ENCODE results near the gene LRRC8B.
"Not testable (repeated sequence)": the region's sequence is repeated elsewhere in the genome, so short reads cannot be mapped to it uniquely, and the experiment has no call there.

LRRC8B gene

GRCh38 chr1:89525169-89525855 is 683 bp downstream of the LRRC8B start:
- DNase-seq = no peak

DNA sequence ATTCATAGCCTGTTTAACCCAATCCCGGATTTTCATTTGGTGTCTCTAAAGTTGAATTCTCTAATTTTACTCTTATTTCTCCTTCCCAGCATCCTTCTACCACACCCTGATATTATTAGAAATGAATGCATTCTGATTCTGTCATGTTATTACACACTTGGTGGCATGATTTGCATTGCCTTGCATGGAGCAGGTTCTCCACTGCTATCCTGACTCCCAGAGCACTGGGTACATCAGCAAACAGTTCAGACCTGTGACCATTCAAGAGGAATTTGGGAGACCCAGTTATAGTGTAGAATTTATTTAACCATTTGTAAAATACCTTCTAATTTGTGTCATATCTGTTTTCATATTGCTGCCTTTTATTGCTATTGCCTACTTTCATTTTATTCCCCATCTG is 2.6 kb downstream of the LRRC8B start:
- no peak for DNase-seq

GRCh38 chr1:89527750-89528381 is 3.2 kb downstream of the LRRC8B start:
- DNase-seq = no peak

GRCh38 chr1:89528382-89528780 is 3.8 kb downstream of the LRRC8B start:
- DNase-seq = no peak

DNA sequence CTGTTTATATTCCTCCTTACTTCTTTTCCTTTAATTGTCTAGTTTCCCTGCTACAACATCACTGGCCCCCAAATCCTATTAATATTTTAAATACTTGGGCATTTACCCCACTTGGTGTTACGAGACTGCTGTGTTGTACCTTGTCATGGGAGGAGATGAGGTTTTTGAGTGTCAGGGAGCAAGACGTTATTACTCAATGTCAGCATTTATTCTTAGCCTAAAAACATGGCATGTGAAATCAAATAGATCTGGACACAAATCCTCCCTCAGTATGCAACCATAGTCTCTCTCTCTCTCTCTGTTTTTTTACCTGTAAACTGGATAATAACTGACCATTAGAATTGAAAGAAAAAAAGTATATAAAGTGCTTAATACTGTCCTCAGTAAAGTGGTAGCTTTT is 4.6 kb downstream of the LRRC8B start:
- DNase-seq = no peak

- DNase-seq = no peak
These were observed 5.9 kb downstream of the LRRC8B start for GRCh38 chr1:89530444-89531089.

DNA sequence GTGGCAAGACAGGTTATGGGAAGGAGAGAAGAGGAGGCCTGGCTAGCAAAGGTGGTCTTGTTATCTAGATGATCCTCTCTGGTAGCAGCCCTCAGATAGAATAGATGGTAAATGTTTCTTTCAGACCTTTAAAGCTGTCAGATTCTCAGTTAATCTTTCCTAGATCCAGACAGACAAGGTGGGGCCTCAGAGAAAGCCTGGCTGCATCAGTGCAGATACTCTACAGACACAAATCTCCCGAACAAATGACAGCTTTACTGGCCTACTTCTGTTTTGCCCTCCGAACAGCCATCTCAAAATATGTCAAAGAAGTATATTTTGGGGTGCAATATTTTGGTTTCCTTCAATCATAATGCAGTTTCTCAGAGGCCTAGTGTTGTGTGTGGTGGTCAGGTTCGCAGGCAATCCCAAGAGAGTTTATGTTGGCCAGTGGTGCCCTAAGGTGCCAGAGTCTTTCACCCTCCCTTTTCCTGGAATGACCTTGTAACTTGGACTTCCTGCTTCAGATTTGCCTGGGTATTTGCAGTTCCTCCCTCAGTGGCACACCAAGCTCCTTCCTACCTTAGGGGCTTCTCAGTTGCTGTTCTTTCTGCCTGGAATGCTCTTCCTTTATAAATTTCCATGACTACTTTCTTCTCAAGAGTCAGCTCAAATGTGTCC is 7.0 kb downstream of the LRRC8B start:
- no peak for DNase-seq

GRCh38 chr1:89532228-89532627 is 7.6 kb downstream of the LRRC8B start:
- no peak for DNase-seq

DNA sequence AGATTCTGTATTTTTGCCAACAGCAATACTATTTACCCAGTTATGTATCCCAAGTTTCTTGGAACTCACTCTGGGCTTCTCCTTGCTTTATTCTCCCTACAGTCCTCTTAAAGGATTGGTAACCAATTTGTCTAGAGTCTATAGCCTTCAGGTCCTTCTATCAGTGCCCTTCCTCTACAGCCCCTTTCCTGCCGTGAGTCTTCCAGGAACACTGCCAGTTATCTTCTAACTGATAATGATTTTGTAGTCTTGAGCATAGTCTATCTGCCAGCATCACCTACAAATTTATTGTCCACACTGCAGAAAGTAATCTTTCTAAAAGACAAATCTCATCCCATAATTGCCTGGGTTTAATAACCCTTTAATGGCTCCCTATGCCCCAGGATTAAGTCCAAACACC is 8.2 kb downstream of the LRRC8B start:
- no peak for DNase-seq

DNA sequence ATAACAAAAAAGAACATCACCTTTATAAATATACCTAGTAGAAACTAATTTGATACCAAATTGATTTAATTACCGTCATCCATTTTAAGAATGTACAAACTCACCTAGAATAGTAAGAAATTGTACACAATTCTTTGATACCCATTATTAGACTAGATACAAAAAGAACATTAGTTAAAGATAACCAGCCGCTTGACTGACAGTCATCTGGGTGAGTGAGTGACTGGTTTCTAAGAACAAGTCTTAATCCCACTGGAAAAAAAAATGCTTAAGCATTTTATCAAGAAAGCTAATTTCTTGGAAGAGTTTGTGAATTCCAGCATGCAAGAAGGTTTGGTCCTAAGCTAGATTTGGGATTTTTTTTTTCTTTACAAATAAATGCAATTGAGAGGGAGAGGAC is 10.9 kb downstream of the LRRC8B start:
- no peak for DNase-seq

DNA sequence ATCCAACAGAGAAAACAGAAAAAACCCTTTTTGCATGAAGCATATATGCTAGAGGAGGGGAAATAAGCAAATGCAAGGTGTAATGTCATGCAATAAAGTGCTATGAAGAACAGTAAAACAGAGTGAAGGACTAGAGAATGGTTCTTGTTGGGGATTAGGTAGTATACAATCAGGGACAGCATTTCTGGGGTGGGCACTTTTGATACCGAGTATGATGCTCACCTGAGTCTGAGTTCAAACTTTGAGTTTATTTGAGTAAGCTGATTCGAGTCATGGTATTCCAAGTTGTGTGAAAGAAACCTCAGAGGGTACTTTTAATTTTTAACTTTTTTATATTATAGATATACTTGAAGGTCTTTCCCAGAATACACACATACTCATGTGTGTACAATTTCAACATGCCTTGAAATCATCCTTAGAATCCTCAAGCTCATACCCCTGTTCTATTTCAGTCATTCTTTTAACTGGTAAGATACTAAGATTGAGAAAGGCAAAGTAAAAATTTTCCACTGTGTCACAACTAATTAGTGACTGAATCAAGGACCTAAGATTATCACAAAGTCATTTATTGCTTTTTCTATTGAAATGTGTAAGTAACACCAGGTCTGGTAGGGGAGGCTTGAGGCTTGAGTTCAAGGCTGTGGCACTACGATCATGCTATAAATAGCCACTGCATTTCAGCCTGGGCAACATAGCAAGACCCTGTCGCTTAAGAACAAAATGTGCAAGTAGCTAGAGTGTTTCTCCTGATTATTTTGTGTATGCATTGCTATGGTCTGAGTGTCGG is 12.1 kb downstream of the LRRC8B start:
- DNase-seq = no peak

GRCh38 chr1:89538361-89538760 is 13.7 kb downstream of the LRRC8B start:
- DNase-seq = no peak

DNA sequence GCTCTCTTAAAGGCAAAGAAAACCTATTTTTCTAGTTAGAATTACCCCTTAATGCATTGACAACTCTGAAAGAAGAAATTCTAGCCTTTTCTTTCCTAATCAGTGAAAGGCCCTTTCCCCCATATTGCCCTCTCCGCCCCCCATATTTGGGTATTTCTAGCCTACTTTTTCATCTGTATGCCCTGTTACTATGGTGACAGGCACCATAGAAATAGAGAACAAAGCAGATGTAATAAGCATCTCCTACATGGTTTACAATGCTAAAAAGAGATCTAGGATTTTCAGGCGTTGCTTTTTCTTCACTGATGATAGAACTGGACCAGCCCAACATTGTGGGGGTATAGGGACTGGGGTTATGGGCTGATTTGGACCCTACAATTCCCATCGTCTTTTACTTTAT is 14.5 kb downstream of the LRRC8B start:
- DNase-seq = no peak

DNA sequence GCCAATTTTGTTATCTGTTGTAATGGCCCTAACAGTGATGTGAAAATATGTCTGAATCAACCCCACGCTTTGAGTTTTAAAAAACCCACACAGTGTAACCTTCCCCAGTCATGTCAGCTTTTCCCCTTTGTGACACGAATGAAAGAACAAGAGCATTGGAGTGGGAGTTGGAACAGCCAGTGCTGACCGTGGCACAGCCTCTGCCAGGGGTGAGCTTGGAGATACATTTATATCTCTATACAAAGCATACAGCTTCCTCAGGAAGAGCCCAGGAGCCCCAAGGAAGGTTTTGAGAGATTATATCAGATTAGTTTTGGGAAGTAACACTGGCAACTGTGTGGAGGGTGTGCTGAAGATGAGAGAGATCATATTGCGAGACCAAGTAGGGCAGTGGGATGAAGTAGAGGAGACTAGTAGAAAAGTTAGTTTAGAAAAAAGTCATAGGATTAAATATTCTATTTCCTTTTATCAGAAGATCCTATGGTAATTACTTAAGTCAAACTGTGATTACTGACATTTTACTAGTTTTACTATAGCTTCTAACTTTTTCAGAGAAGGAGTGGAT is 15.9 kb downstream of the LRRC8B start:
- DNase-seq = no peak

DNA sequence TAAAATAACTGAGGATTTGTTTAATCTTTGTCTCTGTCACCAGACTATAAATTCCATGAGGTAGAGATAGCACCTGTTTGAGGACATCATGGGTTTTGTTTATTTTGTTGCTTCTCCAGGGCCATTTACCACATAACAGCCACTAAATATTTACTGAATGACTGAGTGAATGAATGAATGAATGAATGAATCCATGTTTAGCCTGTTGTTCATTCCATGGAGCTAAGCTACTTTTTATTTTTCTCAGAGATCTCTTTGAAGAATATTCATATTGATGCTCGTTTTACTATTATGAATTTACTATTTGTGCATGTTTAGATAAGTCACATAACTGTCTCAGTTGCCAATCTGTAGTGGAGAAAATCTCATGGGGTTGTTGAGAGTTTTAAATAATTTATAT is 17.7 kb downstream of the LRRC8B start:
- DNase-seq = no peak

- DNase-seq = not testable (repeated sequence)
These were observed 19.0 kb downstream of the LRRC8B start for GRCh38 chr1:89543632-89544031.

- DNase-seq = no peak
These were observed 20.8 kb downstream of the LRRC8B start for GRCh38 chr1:89545264-89546038.

GRCh38 chr1:89546082-89546889 is 21.7 kb downstream of the LRRC8B start:
- no peak for DNase-seq

DNA sequence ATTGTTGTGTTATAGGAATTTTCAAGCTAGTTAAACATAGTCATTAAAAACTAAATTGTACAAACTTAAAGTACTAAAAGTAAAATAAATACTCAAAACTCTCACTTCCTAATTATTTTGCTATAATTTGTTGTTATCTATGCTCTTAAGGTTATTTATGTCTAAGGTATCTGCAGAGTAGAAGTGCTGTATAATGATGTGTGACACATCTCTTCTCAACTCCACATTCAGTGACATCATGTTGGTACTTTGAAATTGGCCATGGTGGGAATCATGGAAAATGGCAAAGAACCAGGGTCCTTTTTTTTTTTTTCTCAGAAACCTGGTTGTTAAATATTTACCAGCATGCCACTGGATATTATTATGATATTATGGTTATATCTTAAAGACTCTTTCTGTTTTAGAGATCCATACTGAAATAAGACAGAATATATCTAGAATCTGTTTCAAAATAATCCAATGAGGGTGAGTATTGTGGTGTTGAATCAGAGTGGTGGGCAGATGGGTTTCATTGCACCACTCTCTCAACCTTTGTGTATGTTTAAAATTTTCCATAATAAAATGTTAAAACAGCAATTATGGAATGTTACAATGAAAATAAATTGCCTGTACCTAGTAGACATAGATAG is 22.4 kb downstream of the LRRC8B start:
- no peak for DNase-seq

DNA sequence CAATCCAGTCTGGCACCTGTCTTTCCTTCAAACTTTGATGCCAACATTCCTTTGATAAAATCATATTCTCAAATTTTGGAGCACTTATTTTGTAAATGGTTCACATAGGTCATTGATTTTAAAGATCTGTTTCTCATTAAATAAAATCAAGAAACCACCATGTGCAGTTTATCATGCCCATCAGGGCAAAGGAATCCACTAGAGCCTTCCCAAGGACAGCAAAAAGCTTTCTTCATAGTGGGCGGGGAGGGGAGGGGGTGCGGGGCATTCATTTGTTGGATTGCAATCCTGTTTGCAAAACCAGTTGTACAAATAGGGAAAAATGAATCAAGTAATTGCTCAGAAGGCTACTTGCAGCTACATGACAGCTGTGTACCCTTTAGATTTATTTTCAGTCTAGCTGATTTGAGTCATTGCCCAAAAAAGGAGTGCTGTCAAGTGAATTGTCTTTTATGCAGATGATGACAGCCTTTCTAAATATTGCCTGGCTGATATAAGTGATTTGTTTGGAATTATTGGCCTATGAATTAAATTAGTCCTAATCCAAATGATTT is 23.0 kb downstream of the LRRC8B start:
- no peak for DNase-seq
